ENCODE measurements around the gene GNG2.

GNG2 gene

DNA sequence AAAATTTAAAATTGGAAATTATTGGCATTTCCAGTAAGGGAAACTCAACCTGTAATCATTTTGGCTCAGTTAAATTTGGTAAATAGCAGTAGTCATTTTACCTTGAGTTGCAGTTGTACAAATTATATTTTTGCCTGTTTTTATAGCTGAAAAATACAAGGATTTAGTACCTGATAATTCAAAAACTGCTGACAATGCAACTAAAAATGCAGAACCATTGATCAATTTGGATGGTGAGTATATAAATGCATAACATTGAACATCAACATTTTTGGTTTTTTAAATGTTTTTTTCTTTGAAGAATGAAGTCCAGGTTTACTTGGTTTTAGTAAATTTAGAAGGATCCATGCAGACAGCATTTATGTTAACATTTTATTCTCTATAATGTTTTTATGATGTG lies 137.9 kb downstream of the GNG2 start:
- DNase-seq (ENCODE audit: low read depth): no peak

DNA sequence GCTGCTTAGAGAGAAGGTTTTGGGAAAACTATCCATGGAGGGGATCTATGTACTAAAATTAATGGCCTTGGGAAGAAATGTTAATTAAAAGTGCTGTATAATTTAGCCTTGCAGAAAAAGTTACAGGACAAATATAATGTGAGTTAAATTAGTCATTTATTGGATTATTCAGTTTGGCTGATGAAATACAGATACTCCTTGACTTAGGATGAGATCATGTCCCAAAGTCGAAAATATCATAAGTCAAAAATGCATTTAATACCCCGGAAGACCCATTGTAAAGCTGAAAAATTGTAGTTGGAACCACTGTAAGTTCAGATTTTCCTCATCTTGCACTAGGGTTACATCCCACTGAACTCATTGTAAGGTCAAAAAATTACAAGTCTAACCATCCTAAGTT lies 138.7 kb downstream of the GNG2 start:
- DNase-seq (ENCODE audit: low read depth): no peak

DNA sequence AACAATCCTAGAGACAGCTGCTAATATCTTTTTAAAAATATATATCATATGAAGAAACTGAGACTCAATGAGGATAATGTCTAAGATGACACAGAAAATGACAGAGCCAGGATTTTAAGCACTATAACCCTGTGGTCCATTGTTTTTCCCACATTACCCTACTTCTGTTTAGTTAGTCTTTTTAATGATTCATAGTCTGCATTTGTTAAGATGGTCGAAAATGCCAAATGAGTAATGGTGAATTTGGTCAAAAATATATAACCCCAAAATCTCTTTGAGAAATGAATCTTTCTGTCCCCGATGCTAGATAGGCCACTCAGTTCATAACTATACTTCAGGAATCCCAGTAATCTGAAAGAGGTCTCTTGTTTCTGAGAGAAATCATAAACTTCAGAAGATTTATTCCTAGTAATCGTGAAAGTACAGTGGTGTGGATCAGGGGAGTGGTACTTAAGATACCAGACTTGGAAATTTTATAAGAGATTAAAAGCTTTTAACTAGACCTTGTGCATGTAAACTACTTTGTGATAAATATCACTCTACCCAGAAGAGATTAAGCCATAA lies 139.7 kb downstream of the GNG2 start:
- no peak for DNase-seq (ENCODE audit: low read depth)

DNA sequence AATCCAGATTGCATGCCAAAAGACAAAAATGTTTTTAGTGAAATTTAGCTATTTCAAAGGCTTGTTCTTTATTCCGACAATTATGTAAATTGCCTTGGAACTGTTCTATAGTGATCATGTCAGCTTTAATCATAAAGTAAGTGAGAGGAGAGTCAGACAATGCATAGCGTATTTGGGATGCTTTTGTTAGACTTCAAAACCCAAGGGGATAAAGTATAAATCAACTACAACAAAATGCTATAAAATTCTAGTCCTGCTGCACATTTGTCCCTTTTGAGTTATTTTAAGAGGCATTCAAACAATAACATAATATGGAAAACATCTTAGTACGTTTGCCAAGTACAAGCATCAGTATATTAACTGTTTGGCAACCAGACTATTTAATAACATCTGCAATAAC lies 140.3 kb downstream of the GNG2 start:
- DNase-seq (ENCODE audit: low read depth): no peak

DNA sequence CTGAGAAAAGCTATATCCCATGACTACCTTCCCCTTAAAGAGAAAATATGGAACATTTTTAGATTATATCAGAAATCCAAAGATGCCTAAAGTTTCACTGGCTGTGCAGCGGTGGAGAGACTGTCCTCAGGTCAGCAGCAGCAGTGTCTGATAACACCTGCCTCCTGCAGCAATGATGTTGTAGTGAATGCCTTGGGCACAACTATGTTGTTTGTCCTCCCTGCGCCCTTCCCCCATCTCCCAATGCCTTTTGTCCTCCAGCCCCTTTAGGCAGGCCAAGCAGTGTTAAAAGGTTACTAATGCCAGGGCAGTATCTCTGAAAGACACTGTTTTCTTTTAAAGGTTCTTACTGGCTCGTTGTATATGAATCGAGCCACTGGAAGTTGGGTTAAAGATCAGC lies 142.1 kb downstream of the GNG2 start:
- DNase-seq (ENCODE audit: low read depth): no peak

DNA sequence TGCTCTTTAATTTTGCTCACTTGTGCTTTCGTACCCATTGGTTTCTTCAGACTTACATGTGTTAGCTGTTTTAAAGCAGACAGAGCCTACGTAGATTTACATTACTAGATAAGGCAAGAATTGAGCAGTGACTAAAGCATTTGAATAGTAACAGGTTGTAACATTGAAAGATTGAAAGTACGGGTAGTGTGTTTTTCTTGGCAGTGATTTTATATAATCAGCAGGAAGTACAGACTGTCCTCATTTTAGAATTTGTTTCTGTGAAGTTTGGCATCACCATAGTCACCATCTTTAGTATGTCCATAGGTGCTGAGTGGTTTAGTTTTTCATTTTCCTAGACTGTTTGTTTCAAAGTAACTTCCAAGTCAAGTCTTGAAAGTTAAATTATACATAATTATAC lies 142.9 kb downstream of the GNG2 start:
- DNase-seq (ENCODE audit: low read depth): no peak

DNA sequence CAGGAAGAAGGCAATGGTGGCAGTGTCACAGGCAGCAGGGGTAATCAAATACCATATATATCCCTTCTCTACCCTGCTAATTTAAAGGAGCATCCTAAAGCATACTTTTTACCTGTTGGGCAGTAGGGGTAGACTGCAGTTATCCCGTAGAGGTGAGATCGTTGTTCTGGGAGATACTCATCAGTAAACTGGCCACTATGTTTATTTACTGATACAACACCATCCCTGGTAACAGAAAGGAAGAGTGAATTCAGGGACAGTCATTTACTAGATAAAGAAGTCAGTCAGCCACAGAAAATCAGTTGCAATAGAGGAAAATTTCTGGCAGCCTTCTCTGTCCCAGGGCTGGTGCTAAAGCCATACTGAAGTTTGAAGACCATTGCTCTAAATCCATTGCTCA lies 145.2 kb downstream of the GNG2 start:
- DNase-seq (ENCODE audit: low read depth): no peak

DNA sequence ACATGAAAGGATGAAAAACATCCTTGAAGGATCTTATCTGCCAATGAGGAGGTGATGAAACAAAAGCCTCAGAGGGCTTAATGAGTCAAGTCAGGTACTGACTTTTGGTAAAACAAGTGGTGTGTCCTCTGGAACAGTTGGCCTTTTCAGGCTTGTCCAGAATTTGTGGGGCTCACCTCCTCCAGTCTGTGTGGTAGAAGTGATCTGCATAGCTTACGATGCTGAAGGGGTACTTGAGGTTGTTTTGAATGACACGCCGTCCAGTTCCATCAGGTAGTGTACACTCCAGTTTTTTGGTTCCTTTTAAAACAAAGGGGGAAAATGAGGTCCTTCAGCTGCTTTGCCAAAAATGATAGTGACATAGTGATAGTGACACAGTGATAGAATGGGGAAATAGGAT lies 145.9 kb downstream of the GNG2 start:
- DNase-seq (ENCODE audit: low read depth): no peak

DNA sequence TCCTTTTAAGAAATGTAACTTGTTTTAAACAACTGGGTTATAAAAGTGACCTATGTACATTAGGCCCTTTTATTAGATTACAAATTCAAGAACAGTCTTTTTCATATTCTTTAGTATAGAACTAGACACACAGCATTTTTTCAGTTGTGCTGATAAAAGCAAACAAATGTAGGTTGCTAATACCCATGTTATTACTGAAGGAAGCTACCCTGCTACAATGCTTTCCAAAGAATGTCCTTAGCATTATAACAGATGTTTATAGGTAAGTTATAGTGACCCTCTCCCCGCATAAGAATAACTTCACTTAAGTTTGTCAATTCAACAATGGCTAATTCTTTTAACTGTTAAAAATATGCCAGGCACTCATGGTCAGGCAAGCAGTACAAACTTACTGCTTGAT lies 146.8 kb downstream of the GNG2 start:
- DNase-seq (ENCODE audit: low read depth): no peak

DNA sequence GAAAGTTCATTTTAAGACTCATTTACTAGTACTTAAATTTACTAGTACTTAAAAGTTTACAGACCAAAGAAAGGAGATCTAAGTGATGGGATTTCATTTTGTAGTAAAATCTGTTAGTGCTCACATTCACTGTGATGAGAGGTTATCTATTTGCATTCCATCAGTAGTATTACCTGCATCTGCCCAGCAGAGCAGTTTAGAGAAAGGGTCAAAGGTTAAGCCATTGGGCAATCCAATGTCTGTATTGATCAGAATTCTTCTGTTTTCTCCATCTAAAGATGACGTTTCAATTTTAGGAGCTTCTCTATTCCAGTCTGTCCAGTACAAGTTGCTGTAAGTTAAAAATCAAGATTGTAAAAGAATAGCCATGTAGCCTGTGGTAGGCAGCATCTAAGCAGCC lies 147.2 kb downstream of the GNG2 start:
- DNase-seq (ENCODE audit: low read depth): no peak

DNA sequence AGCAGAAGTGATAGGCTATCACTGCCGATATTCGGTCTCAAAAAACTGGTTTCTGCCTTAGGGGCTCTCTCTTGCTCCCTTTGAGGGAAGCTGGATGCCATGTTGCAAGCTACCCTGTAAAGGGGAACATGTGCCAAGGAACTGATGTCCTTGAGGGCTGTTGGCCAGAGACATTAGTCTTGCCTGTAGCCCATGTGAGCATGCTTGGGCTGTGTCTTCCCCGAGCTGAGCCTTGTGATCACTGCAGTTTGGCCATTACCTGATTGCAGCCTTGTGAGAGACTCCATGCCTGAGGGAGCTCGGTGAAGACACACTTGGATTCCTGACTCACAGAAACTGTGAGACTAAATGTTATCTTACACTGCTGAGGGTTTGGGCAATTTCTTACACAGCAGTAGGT lies 147.7 kb downstream of the GNG2 start:
- no peak for DNase-seq (ENCODE audit: low read depth)

DNA sequence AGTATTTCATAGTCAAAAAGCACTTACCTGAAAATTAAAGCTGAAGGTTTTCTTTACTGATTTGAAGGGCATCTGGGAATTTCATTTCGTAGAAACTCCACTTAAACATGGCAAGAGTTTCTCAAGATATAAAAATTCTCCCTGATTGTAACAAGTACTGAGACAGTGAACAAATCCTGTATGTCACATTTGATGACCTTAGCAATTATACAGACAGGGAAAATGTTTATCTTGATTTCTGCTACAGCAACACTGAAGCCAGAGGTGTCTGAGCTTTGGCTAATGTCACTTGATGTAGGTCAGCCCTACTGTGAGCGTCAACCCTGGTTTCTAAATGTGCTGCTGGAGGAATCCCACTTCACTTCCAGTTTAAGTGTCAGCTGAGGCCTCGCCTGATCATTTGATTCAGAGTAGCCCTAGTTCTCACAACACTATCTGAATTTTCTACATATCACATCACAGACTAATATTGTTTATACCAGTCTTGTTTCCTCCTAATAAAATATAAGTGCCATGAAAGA lies 149.8 kb downstream of the GNG2 start:
- no peak for DNase-seq (ENCODE audit: low read depth)

DNA sequence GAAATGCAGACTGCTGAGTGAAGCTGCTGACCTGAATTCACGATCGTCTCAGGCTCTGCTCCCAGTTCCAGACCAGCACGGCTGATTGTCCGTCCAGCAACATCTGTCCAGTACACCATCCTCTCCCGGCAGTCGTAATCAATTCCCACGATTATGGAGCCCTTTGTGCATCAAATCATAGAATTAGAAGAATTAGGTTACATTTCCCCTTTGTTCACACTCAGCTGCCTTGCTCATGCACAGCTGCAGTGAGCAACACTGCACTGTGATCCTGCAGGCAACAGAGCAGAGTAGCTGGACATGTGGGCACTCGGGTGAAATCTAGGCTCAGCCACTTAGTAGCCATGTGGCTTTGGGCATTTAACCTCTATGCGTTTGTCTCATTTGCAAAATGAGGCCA lies 151.1 kb downstream of the GNG2 start:
- DNase-seq (ENCODE audit: low read depth): no peak

DNA sequence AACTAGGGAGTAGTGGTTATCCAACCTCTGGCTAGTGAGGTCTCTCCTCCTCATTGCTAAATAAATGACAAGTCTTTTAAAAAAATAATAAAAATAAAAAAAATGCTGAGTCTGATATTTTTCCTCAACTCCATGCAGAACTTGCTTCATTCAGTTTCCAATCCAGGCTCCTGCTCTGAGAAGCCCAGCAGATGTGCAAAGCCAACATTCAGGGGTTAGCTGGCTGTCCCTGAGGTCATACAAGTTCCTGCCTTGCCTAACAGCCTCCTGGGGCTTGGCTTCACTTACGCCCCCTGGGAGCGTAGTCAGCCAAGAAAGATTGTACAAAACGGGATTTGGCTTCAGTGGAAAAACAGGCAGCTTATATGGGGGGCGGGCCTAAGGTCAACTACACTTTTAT lies 152.2 kb downstream of the GNG2 start:
- DNase-seq (ENCODE audit: low read depth): no peak

DNA sequence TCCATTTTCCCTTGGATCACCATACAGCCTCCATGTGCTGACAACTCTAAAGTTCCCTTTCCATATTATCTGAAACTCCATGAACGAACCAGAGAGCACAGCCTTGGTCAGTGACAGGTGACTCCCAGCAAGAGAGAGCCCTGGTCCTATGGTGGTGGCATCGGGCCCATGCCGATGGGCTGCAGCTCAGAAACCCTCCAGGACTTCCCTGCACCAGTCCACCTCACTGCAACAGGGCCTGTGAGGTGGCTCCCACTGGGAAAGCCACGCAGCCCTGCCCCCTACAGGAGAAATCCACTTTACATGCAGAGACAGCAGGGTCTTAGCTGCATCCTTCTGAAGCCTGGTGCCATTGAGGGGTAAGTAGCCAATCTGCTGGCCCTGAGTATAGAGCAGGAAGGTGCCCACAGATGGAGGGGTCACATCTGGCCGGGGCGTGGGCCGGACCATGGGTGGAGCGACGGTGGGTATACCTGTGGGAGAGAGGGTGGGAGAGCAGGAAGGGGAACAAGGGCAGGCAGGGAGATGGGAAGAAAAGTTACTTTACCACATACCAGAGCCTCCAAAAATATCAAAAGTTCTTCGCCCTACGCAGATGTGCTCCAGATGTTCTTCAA lies 153.7 kb downstream of the GNG2 start:
- DNase-seq (ENCODE audit: low read depth): no peak

DNA sequence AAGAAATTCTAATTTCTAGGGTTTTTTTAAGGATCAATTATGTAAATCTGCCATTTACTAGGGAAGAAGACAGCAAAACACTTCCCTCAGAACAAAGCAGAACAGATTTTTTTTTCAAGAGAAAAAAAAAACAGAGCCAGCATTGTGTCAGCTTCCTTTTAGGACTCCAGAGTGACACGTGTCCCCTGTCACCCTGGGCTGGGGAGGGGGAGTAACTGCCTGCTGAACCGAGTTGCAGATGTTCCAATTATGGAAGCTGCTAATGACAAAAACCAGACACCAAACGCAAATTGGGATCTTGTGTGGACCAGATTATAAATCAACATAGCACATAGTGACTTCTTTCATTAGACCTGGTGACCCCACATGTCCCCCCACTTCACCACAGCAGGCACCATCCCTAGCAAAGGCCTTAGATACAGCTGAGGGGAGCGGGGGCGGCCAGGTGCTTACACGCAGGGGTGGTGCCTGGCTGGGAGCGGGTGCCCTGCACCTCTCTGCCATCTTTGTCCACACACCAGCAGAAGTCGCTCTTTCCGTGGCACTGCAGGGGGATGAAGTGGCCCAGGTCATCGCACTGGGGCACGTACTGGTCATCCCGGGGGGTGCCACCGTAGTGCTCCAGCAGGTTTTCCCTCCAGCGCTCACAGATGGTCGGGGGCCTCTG lies 154.3 kb downstream of the GNG2 start:
- no peak for DNase-seq (ENCODE audit: low read depth)

DNA sequence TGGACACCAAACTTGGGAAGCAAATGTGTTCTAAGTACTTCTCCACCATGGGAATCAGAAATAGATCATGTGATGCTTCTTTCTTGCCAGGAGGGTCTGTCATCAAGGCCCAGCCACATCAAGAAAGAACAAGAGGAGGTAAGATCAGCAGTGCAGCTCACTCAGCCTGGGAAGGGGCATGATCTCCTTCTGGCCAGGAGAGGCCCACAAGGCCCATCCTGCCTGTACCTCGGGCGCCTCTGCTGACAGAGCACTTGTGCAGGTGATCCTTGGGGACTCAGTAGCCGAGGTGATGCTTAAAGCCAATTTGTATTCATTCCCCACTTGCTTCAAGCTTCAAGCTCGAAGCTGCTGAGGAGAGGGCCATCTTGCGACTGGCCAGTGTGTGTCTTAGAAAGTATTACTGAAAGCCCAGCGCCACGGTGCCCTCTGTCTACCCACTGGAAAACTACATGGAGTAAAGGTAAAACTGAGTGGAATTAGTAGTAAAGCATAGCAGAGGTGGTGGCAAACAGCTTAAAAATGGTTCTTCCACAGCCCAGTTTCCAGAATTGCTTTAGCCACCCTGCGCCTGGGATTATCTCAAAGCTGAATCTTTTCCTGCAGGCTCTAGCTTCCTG lies 155.1 kb downstream of the GNG2 start:
- DNase-seq (ENCODE audit: low read depth): no peak

DNA sequence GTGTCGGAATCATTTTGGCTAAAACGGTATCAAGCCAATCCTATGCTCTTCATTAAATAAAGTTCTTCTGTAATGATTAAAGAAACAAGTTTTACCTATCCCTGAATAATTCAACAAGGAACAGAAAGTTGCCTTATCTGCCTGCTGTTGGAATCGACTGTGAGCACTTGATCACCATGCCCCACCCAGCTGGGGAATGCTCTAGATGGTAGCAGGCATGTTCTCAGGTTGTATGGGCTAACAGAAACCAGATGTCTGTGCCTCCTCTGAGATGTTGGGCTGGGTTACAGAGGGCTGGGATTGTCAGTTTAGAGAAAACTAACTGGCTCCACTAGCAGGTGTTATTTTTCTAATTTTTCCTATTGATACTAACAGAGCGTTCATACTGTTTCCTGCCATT lies 157.8 kb downstream of the GNG2 start:
- no peak for DNase-seq (ENCODE audit: low read depth)

DNA sequence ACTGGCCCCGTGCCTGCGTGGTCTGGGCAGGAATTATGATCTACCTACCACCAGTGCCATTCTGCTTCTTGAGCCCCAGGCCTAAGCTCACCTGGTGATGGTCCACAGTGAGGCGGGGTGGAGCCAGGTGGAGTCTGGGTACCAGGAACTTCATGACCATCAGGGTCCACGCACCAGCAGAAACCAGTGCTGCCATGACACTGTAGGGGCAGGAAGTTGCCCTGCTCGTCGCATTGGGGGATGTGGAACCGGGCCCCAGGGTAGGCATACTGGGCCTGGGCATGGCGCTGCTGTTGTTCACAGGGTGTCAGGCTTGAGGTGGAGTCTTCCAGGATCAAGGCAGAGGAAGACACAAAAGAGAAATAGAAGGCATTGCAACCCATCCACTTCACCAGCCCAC lies 158.6 kb downstream of the GNG2 start:
- no peak for DNase-seq (ENCODE audit: low read depth)
